DOHH2 (cell line): ENCODE data around the gene BMP8B.

ENCODE experiments used
- H3F3A ChIP-seq: fragments of 200-600 bp; sonication (generic), shearing (Covaris generic); 2 replicates; pipeline ENCODE4 v1.6.0; 2016; ENCODE audit warnings: antibody characterized with exemption, mild to moderate bottlenecking; ENCODE audit not compliant: control insufficient read depth, insufficient read depth
- H3K27ac ChIP-seq: fragments of 200-600 bp; sonication (generic); 2 replicates; pipeline ENCODE4 v1.5.1; 2014; ENCODE audit warnings: low read depth, mild to moderate bottlenecking, low read length, moderate library complexity
- H3K27me3 ChIP-seq: fragments of 200-600 bp; sonication (generic); 2 replicates; pipeline ENCODE4 v1.6.1; 2014; ENCODE audit warnings: mild to moderate bottlenecking, low read length, mixed read lengths; ENCODE audit not compliant: control insufficient read depth
- H3K36me3 ChIP-seq: fragments of 200-600 bp; sonication (generic); 2 replicates; pipeline ENCODE4 v1.6.1; 2014; ENCODE audit warnings: mild to moderate bottlenecking, low read length, moderate library complexity, mixed read lengths; ENCODE audit not compliant: control insufficient read depth
- H3K4me1 ChIP-seq: fragments of 200-600 bp; sonication (generic); 2 replicates; pipeline ENCODE4 v1.6.1; 2014; ENCODE audit warnings: mild to moderate bottlenecking, low read length, mixed read lengths; ENCODE audit not compliant: control insufficient read depth
- H3K4me2 ChIP-seq: fragments of 200-600 bp; sonication (generic); 2 replicates; pipeline ENCODE4 v1.6.0; 2014; ENCODE audit warnings: mild to moderate bottlenecking, low read length, moderate library complexity
- H3K4me3 ChIP-seq: fragments of 200-600 bp; sonication (generic); 2 replicates; pipeline ENCODE4 v1.5.1; 2014; ENCODE audit warnings: mild to moderate bottlenecking, low read length, mixed read lengths
- H3K79me2 ChIP-seq: fragments of 200-600 bp; sonication (generic); 2 replicates; pipeline ENCODE4 v1.6.1; 2014; ENCODE audit warnings: mild to moderate bottlenecking, low read length, mixed read lengths; ENCODE audit not compliant: control insufficient read depth
- H3K9me2 ChIP-seq: fragments of 200-600 bp; sonication (generic); replicated peaks from 2 replicates; pipeline ENCODE4 v1.6.1; 2014; ENCODE audit warnings: mild to moderate bottlenecking, low read length, mixed read lengths; ENCODE audit not compliant: control insufficient read depth
- H3K9me3 ChIP-seq: fragments of 200-600 bp; sonication (generic); 2 replicates; pipeline ENCODE4 v1.6.1; 2014; ENCODE audit warnings: antibody characterized with exemption, low read length, mixed read lengths; ENCODE audit not compliant: control insufficient read depth, insufficient read depth
- H4K20me1 ChIP-seq: fragments of 200-600 bp; sonication (generic); 2 replicates; pipeline ENCODE4 v1.6.0; 2014; ENCODE audit warnings: low read depth, mild to moderate bottlenecking, antibody characterized with exemption, low read length, moderate library complexity; ENCODE audit not compliant: control insufficient read depth, insufficient read depth
- EZH2phosphoT487 ChIP-seq: fragments of 200-600 bp; sonication (generic); IDR thresholded peaks from 2 replicates; pipeline ENCODE4 v1.6.1; 2017; ENCODE audit warnings: borderline replicate concordance, mild to moderate bottlenecking, antibody characterized with exemption, low read length, moderate library complexity, mixed read lengths
- TF ChIP-seq, protein P1 (sequence below): fragments of 200-600 bp; sonication (generic); IDR thresholded peaks from one replicate; pipeline ENCODE4 v1.5.1; 2014; ENCODE audit warnings: antibody characterized with exemption, mild to moderate bottlenecking, low read depth, low read length; ENCODE audit not compliant: poor library complexity, severe bottlenecking

The BMP8B gene

DNA sequence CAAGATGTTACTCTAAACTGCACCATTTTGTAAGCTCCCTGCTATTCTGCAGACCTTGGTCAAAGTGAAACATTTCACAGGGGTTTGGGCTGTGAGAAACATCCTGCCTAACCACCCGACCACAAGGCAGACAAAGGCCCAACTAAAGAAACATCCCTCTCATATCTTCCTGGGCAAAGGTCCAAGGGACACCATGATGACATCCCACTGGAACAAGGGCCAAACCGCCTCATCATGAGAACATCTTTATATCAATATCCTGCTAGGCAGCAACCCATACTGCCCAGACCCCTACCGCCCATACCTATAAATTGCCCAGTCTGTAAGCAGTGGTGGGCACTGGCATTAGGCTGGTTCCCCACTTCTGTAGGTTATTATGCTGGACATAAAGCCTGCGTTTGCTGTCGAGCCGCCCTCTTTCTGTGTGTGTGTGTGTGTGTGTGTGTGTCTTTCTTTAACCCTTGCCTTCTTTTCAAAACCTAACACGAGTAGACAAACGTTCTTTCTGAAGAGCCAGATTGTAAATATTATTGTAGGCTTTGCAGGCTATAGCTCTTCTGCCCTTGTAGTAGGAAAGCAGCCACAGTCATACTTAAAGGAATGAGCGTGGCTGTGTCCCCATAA, 51.0 kb downstream of the BMP8B start:
- peaks cover 30% of the 10 kb centered on the region for H3K79me2 ChIP-seq
- no peak overlapping the region for H3K4me3 ChIP-seq
- peaks cover 15% of the 10 kb centered on the region for H3K27me3 ChIP-seq
- no peaks in the 10 kb centered on the region for H3K9me3 ChIP-seq
- H3K4me2 ChIP-seq = no peak overlapping the region
- no peak overlapping the region for H3K27ac ChIP-seq
- H3K36me3 ChIP-seq = peaks cover 35% of the 10 kb centered on the region
- H4K20me1 ChIP-seq = no peaks in the 10 kb centered on the region
- TF ChIP-seq, protein P1, sequence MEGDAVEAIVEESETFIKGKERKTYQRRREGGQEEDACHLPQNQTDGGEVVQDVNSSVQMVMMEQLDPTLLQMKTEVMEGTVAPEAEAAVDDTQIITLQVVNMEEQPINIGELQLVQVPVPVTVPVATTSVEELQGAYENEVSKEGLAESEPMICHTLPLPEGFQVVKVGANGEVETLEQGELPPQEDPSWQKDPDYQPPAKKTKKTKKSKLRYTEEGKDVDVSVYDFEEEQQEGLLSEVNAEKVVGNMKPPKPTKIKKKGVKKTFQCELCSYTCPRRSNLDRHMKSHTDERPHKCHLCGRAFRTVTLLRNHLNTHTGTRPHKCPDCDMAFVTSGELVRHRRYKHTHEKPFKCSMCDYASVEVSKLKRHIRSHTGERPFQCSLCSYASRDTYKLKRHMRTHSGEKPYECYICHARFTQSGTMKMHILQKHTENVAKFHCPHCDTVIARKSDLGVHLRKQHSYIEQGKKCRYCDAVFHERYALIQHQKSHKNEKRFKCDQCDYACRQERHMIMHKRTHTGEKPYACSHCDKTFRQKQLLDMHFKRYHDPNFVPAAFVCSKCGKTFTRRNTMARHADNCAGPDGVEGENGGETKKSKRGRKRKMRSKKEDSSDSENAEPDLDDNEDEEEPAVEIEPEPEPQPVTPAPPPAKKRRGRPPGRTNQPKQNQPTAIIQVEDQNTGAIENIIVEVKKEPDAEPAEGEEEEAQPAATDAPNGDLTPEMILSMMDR = no peak
- TF ChIP-seq EZH2phosphoT487 = no peak
- no peaks in the 10 kb centered on the region for H3F3A ChIP-seq
- peaks cover 17% of the 10 kb centered on the region for H3K4me1 ChIP-seq
- H3K9me2 ChIP-seq = no peaks in the 10 kb centered on the region

DNA sequence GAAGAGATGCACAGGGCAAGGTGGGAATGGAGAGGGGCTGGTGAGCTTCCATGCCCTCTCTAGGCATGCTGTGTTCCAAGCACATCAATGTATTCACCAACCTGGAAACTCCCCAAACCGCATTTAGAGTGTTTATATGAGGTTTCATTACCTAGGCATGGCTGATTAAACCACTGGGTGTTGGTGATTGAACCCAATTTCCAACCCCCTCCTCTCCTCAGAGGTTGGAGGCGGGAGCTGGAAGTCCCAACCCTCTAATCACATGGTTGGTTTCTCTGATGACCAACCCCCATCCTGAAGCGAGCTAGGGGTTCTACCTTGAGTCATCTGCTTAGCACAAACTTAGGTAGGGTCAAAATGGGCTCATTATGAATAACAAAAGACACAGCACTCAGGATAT, 52.9 kb downstream of the BMP8B start:
- Histone ChIP-seq H3F3A (no peaks in the 10 kb centered on the region), H3K27ac (no peak overlapping the region), H3K4me2 (no peak overlapping the region), H3K27me3 (peaks cover 25% of the 10 kb centered on the region), H3K9me3 (no peaks in the 10 kb centered on the region), H3K9me2 (no peaks in the 10 kb centered on the region), H3K4me3 (no peak overlapping the region), H3K4me1 (peaks cover 17% of the 10 kb centered on the region), H3K79me2 (peaks cover 23% of the 10 kb centered on the region), H4K20me1 (no peaks in the 10 kb centered on the region), H3K36me3 (peaks cover 18% of the 10 kb centered on the region)
- TF ChIP-seq, protein P1 = no peak

DNA sequence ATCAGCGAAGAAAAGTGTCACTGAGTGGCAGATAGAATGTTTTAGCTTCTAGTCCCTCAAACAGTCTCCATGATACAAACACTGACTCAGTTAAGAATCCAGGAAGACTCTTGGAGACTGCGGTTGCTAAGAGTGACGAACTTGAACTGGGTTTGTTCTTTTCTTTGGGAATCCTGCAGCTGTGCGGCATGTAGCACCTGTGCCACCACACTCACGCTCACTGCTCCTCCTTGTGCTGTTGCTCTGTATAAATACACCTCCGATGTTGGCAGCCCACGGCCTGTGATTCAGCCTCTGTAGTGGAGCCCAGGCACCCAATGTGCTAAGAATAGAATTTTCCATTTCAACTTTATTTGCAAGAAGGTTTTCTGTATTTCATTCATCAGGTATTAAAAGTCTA, 55.5 kb downstream of the BMP8B start:
- Histone ChIP-seq H3K27me3 (peaks cover 48% of the 10 kb centered on the region), H3K4me3 (no peak overlapping the region), H3F3A (no peaks in the 10 kb centered on the region), H3K4me2 (no peak overlapping the region), H3K79me2 (no peaks in the 10 kb centered on the region), H3K9me3 (no peaks in the 10 kb centered on the region), H3K36me3 (no peaks in the 10 kb centered on the region), H3K9me2 (no peaks in the 10 kb centered on the region), H4K20me1 (no peaks in the 10 kb centered on the region), H3K27ac (no peak overlapping the region), H3K4me1 (peaks cover under 1% of the 10 kb centered on the region)
- TF ChIP-seq, protein P1 = no peak
